T-helper 2 cell (primary cell): ENCODE data around the gene FGD6.
"Not testable (repeated sequence)": the region's sequence is repeated elsewhere in the genome, so short reads cannot be mapped to it uniquely, and the experiment has no call there.

Experiments used
- DNase-seq, 5 experiments: peaks; one replicate each; pipeline versions ENCODE4 v3.0.0 to v3.0.0-alpha.2; 2012 to 2022
- total RNA-seq, 2 donors: gene quantifications; one replicate each; lab custom pipeline; 2026; lab: John Stamatoyannopoulos, UW

FGD6 gene
- 3.6 to 9.0 reads per million in 2 donors for total RNA-seq

- DNase-seq: peak; percentile 90 to 99 (median 97)
Observed at GRCh38 chr12:95217377-95218149, at the start of gene FGD6, which contains the start of gene VEZT. Gene FGD6, minus strand, starts transcription at chr12:95217467. Its CDS starts 227 bp downstream, at chr12:95217240. Gene VEZT, plus strand, starts transcription at chr12:95217807. Its CDS starts 44 bp downstream, at chr12:95217851.

- DNase-seq: no peak
Observed at GRCh38 chr12:95266254-95266653, 49.0 kb upstream of the FGD6 start.

GRCh38 chr12:95265765-95266164 lies 48.5 kb upstream of the FGD6 start:
- DNase-seq: no peak

- no peak for DNase-seq
Observed at GRCh38 chr12:95262808-95263207, 45.5 kb upstream of the FGD6 start.

- DNase-seq: no peak
Observed at GRCh38 chr12:95261109-95261508, 43.8 kb upstream of the FGD6 start.

GRCh38 chr12:95259368-95259767 lies 42.1 kb upstream of the FGD6 start:
- no peak for DNase-seq

GRCh38 chr12:95258803-95259202 lies 41.5 kb upstream of the FGD6 start:
- no peak for DNase-seq

GRCh38 chr12:95258151-95258550 lies 40.9 kb upstream of the FGD6 start:
- no peak for DNase-seq

- DNase-seq: no peak
Observed at GRCh38 chr12:95257541-95257940, 40.3 kb upstream of the FGD6 start.

GRCh38 chr12:95253386-95253785 lies 36.1 kb upstream of the FGD6 start:
- no peak for DNase-seq

- DNase-seq: no peak
Observed at GRCh38 chr12:95248604-95249360, 31.5 kb upstream of the FGD6 start.

- no peak for DNase-seq
Observed at GRCh38 chr12:95248095-95248494, 30.8 kb upstream of the FGD6 start.

- no peak for DNase-seq
Observed at GRCh38 chr12:95244350-95244749, 27.1 kb upstream of the FGD6 start.

- DNase-seq: no peak
Observed at GRCh38 chr12:95243497-95244183, 26.4 kb upstream of the FGD6 start.

GRCh38 chr12:95241761-95242506 lies 24.7 kb upstream of the FGD6 start:
- no peak for DNase-seq

- not testable (repeated sequence) for DNase-seq
Observed at GRCh38 chr12:95241138-95241537, 23.9 kb upstream of the FGD6 start.

- DNase-seq: peak in 1 of 5 experiments; percentile 12
Observed at GRCh38 chr12:95240556-95240955, 23.3 kb upstream of the FGD6 start.

GRCh38 chr12:95239835-95240234 lies 22.6 kb upstream of the FGD6 start:
- not testable (repeated sequence) for DNase-seq

GRCh38 chr12:95239216-95239615 lies 21.9 kb upstream of the FGD6 start:
- no peak for DNase-seq

GRCh38 chr12:95238150-95238549 lies 20.9 kb upstream of the FGD6 start:
- DNase-seq: no peak

GRCh38 chr12:95237315-95237714 lies 20.0 kb upstream of the FGD6 start:
- no peak for DNase-seq

GRCh38 chr12:95235621-95236020 lies 18.4 kb upstream of the FGD6 start:
- DNase-seq: not testable (repeated sequence)
